CD4-positive, alpha-beta T cell treated with Interleukin-17A for 4 hours (primary cell): ENCODE measurements around the gene XRCC4.
"Not testable (repeated sequence)": the region's sequence is repeated elsewhere in the genome, so short reads cannot be mapped to it uniquely, and the experiment has no call there.

ENCODE experiments used
- DNase-seq: peaks from one replicate; pipeline ENCODE4 v3.0.0-alpha.2; 2020; ENCODE audit warnings: mixed read lengths

Gene XRCC4

DNA sequence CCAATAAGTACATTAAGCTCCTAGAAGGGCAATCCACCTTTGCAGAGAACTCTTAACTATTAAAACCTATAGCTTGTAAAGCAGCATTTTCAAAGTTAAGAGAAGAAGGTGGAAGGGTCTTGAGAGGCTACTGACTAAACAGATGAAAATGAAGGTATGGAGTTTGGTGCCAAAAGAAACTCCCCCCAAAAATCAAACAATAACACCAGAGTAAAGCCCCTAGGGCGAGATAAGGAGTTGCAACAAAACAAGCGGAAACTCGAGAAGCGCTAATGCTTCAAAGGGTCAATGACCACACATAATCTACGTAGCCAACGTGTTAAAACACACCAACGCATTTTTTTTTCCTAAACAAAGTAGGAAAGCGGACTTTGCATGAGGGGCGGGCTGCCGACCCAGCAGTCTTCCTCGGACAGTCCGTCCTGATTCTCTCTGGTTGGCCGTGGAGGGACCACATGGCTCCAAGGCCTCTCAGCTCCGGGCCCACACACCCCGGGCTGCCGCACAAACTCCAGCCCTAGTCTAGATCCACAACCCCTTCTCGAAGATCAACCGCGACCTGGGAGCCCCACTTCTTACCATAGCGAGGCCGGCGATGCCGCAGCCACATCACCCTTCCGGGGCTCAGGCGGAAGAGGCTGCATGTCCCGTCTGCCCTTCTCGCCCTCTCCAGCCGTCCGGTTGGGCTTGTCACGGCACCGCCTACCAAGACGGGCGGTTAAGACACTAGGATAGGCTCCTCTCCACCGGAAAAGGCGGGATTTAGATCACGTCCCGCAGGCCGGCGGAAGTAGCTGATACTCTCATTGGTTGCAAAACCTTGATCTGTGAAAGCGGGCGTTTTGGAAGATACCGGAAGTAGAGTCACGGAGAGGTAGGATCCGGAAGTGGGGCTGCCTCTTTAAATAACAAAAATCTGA is at the start of gene XRCC4, which contains the start of gene TMEM167A:
Gene XRCC4 (plus strand): TSS at position 806 of the 920 bp plus-strand sequence. CDS start 27,373 bp downstream, outside the sequence.
Gene TMEM167A (minus strand): TSS at position 653 of the 920 bp plus-strand sequence. CDS start 71 bp downstream, at position 582.
- DNase-seq: peak; percentile 92

- no peak for DNase-seq
Observed at GRCh38 chr5:83029912-83030311, 47.4 kb upstream of the XRCC4 start.

DNA sequence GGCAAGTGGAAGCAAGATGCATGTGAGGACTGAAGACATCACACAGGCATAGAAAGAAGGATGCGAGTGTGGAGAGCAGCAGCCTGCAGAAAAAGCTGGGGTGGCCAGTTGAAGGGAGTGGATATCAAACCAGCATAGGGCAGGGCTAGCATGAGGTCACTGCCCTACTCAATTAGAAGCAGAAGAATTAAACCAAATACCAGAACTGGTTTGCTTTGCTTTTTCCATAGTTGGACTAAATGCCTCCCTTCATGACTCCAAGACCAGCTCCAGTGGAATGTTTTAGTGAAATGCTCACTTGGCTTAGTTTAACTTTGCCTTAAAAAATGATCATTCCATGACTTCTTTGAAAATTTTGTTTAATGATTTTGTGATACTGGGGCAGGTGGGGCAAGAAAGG is 46.0 kb upstream of the XRCC4 start:
- no peak for DNase-seq

- no peak for DNase-seq
Observed at GRCh38 chr5:83034036-83034435, 43.3 kb upstream of the XRCC4 start.

DNA sequence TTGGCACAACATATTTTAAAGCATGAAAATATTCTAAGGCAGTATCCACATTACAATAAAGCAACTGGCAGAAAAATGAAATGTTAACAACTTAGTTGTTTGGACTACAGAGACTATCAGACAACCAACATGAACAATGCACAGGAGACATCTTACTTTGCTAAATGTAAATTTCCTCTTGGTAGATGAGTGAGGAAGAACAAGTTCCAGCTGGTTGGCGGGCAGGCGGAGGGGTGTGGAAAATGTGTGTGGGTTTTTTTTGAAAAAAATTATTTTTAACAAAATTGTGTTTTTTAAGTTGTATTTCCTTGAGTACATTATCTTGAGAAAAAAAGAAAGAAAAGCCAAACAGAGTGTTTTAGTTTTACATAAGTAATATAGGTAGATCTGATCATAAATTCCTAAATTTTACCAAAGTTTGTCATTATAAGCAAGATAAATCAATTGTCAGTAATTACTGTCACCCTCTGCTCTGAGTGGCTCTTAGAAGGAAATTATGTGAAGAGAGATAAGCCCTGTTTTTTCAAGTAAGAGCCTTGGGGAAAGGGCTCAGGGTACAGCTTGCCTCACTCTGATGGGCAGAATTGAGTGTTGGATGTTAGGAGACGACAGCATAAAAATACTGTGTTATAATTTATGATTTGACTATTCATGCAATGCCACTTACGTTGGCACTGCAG is 42.7 kb upstream of the XRCC4 start:
- no peak for DNase-seq

- no peak for DNase-seq
Observed at GRCh38 chr5:83035373-83036100, 41.8 kb upstream of the XRCC4 start.

DNA sequence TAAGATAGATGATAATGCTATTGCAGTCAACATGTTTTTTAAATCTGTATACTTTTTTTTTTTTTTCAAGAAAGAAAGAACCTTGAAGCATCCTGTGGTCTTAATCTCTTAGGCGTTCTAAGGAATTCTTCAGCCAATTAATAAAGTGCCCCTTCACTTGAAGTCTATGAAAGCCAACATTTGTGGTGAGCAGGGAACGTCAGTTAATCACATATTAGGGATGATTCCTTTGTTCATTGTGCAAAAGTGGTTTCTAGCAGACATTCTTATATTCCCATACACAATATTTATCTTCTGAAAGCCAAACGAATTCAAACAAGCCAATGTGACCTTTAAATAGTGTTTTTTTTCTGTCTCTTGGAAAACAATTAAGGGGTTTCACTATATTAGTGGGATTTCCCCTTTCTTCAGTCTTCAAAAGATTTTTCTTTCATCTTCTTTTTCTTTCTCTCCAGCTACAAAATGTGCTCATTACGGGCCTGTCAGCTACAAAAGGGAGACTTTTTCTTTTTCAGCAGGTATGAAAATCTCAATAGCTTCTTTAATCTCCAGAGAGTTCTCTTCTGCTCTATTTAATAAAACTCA is 40.3 kb upstream of the XRCC4 start:
- no peak for DNase-seq

DNA sequence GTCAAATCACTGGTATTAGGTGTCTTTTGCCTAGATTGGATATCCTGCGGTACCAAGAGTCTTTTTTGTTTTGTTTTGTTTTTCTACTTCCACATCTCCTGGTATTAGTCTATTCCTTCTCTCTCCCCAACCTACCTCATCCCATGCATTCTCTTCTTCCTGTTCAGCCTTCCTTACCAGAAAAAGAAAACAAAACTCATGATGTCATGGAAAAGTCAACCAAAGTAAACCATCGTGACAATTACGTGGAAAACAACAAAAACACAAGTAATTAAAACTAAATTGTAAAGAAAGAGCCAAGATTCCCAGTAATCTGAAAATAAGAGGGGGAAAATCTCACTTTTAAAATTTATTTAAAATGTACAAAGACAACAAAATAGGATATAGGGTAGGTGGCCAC is 38.4 kb upstream of the XRCC4 start:
- no peak for DNase-seq

- no peak for DNase-seq
Observed at GRCh38 chr5:83042507-83042906, 34.8 kb upstream of the XRCC4 start.

DNA sequence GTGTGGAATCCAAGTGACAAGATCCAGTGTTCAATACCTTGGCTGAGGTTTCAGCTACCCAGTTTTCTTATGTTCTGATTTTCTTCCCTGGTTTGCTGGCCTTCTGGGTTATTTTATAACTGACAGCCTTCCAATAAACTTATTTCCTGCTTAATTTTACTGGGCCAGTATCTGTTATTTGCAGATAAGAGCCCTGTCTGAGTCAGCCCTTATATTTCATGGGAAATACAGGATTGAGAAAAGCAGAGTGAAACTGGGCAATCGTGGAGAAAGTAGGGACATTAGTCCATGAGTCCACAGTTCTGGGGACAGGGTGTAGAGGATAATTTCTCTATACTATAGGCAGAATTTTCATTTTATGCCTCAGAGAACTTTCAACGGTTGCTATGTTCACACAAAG is 32.4 kb upstream of the XRCC4 start:
- no peak for DNase-seq

DNA sequence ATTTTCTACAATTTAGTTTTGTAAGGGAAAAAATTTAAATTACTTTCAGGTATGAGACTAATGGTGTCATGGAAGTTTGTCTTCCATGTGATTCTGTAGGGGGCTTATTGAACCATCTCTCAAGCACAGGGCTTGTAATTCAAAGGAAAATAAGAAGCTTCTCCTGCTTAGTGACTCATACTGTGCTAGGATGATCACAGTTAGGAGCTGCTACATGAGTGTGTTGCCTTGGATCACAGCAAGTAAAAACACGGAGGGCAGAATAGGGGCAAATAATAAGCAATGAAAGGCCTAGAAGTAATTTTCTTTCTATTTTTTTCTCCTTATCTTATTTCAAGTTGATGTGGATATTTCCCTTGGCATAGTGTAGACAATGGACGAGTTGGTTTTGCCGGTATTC is 29.1 kb upstream of the XRCC4 start:
- DNase-seq: no peak

GRCh38 chr5:83048811-83049210 is 28.5 kb upstream of the XRCC4 start:
- DNase-seq: no peak

GRCh38 chr5:83049370-83049885 is 27.9 kb upstream of the XRCC4 start:
- DNase-seq: no peak

- DNase-seq: no peak
Observed at GRCh38 chr5:83050723-83051340, 26.5 kb upstream of the XRCC4 start.

DNA sequence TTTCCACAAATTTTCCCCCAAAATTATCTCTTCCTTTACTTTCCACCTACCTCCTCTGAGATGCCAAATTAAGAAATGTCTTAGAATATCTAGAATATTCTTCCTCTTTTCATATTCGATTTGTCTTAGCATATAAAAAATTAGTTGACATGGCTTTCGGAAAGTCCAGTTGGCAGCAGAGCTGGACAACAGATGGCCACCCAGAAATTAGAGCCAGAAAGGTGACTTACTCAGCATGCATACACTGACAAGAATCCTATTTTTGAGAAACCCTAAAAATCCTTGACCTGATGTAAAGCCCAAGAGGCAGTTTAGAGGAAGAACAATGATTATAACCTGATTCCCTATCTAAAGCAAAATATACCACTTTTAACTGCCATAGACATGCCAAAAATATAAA is 22.2 kb upstream of the XRCC4 start:
- no peak for DNase-seq

- no peak for DNase-seq
Observed at GRCh38 chr5:83058726-83059125, 18.6 kb upstream of the XRCC4 start.

- no peak for DNase-seq
Observed at GRCh38 chr5:83059341-83059740, 18.0 kb upstream of the XRCC4 start.

DNA sequence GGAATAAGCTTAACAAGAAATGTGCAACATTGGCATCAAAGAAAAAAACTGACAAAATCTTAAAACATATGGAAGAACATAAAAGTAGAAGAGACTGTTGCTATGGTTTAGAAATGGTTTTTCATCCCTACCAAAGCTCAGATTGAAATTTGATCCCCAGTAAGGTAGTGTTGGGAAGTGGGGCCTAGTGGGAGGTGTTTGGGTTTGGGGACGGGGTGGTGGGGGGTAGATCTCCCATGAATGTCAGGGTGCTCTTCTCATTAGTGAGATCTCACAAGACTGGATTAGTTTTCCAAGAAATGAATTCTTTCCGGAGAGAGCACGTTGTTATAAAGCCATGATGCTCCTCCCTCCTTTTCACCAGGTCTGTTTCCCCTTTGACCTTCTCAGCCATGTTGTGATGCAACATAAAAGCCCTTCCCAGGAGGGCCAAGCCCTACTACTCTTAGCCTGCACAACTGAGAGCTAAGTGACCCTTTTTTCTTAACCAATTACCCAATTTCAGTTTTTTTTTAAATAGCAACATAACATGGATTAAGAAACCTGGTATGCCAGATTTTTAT is 10.7 kb upstream of the XRCC4 start:
- no peak for DNase-seq

DNA sequence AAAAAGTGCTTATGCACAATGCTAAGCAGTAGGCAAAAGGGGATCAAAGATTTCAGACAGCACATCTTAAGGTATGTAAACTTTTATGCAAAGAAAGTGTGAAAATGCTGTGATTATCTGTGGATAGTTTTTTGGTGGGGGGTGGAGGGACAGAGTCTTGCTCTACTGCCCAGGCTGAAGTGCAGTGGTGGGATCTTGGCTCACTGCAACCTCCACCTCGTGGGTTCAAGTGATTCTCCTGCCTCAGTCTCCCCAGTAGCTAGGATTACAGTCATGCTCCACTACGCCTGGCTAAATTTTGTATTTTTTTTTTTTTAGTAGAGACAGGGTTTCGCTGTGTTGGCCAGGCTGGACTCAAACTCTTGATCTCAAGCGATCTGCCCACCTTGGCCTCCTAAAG is 10.0 kb upstream of the XRCC4 start:
- not testable (repeated sequence) for DNase-seq

DNA sequence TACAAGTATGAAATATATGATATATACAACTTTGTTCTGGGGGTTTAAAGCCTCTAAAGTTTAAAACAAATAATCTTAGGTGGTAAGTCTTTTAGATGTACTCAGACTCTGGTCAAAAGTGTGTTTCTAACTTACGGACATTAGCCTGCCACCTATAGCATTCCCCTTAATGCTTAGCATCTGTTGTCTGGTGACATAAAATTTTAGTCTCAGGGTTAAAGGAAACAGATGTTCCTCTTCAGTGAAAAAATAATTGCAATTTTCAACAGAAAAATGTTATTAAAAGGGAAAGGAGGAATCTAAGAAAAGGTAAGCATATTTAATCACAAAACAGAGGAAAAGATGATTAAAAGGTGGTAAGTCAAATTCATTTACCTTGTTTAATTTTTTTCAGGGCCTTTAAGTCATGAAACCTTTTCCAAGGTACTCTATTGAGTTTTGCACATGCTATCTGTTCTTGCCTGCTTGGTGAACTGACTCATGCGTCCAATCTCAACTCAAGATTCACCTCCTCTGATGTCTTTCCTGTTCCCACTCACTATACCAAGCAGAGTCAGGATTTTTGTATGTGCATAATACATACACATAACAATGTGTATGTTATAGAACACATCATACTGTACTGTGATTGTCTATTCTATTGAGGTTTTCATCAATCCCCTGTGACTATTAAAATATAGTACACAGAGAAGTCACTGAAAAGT is 8.1 kb upstream of the XRCC4 start:
- DNase-seq: no peak
